Erythroblast (primary cell): ENCODE data around the gene CELF3.
"Not testable (repeated sequence)": the region's sequence is repeated elsewhere in the genome, so short reads cannot be mapped to it uniquely, and the experiment has no call there.

Experiments used
- DNase-seq, 2 experiments: peaks; one replicate each; lab custom pipeline; 2025; lab: John Stamatoyannopoulos, UW
- GATA1 ChIP-seq: IDR thresholded peaks from 2 replicates; pipeline ENCODE4 v1.6.1; 2011; ENCODE audit warnings: low read depth, mild to moderate bottlenecking, control low read depth, low read length, moderate library complexity
- POLR2A ChIP-seq: IDR thresholded peaks from 2 replicates; pipeline ENCODE4 v1.6.1; 2011; ENCODE audit warnings: mild to moderate bottlenecking, low read length

Gene CELF3

GRCh38 chr1:151704246-151704645, 12.4 kb downstream of the CELF3 start:
- DNase-seq, result no peak
- TF ChIP-seq GATA1 (no peak), POLR2A (no peak)

- TF ChIP-seq POLR2A, result no peak
- no peak for DNase-seq
These were observed 12.8 kb downstream of the CELF3 start for GRCh38 chr1:151703813-151704212.

GRCh38 chr1:151702936-151703335, 13.7 kb downstream of the CELF3 start:
- DNase-seq, result no peak
- TF ChIP-seq GATA1 (no peak), POLR2A (no peak)

GRCh38 chr1:151701515-151701914, 15.1 kb downstream of the CELF3 start:
- no peak for TF ChIP-seq POLR2A
- TF ChIP-seq GATA1, result no peak

GRCh38 chr1:151693057-151693651, 23.4 kb downstream of the CELF3 start:
- no peak for TF ChIP-seq POLR2A
- TF ChIP-seq GATA1, result no peak
- peak; percentile 51 to 69 for DNase-seq

More at GRCh38 chr1:151701515-151701914, 15.1 kb downstream of the CELF3 start:
- no peak for DNase-seq

GRCh38 chr1:151692226-151692625, 24.4 kb downstream of the CELF3 start:
- DNase-seq, result no peak

GRCh38 chr1:151689494-151689893, 27.1 kb downstream of the CELF3 start:
- no peak for DNase-seq
- TF ChIP-seq POLR2A (no peak), GATA1 (no peak)

More at GRCh38 chr1:151692226-151692625, 24.4 kb downstream of the CELF3 start:
- TF ChIP-seq GATA1 (no peak), POLR2A (no peak)

- TF ChIP-seq GATA1 (no peak), POLR2A (no peak)
- no peak for DNase-seq
These were observed 30.0 kb downstream of the CELF3 start for GRCh38 chr1:151686561-151686960.

- TF ChIP-seq POLR2A (no peak), GATA1 (no peak)
- DNase-seq, result no peak
These were observed 32.5 kb downstream of the CELF3 start for GRCh38 chr1:151684128-151684527.

- DNase-seq, result not testable (repeated sequence)
These were observed 33.7 kb downstream of the CELF3 start for GRCh38 chr1:151682901-151683300.

GRCh38 chr1:151681923-151682322, 34.7 kb downstream of the CELF3 start:
- no peak for DNase-seq
- no peak for TF ChIP-seq POLR2A
- no peak for TF ChIP-seq GATA1

- no peak for TF ChIP-seq GATA1
- no peak for TF ChIP-seq POLR2A
- no peak for DNase-seq
These were observed 35.8 kb downstream of the CELF3 start for GRCh38 chr1:151680826-151681225.

- DNase-seq, result no peak
- TF ChIP-seq POLR2A (no peak), GATA1 (no peak)
These were observed 36.2 kb downstream of the CELF3 start for GRCh38 chr1:151680391-151680790.

- TF ChIP-seq POLR2A (no peak), GATA1 (no peak)
- no peak for DNase-seq
These were observed 43.2 kb downstream of the CELF3 start for GRCh38 chr1:151673407-151673806.

GRCh38 chr1:151670036-151670675, 46.4 kb downstream of the CELF3 start:
- not testable (repeated sequence) for DNase-seq

- TF ChIP-seq POLR2A (no peak), GATA1 (no peak)
- DNase-seq, result peak; percentile 12 to 26
These were observed 48.5 kb downstream of the CELF3 start for GRCh38 chr1:151668090-151668489.
